ENCODE data around the gene SHISAL2A. TPM values are rescaled to one million over a fixed set of nuclear protein-coding genes. Genes with fewer than 3 reads are reported as not detected.
"Not testable (repeated sequence)": the region's sequence is repeated elsewhere in the genome, so short reads cannot be mapped to it uniquely, and the experiment has no call there.

SHISAL2A gene
- total RNA-seq, 1 donor from 2014 or later = not detected

DNA sequence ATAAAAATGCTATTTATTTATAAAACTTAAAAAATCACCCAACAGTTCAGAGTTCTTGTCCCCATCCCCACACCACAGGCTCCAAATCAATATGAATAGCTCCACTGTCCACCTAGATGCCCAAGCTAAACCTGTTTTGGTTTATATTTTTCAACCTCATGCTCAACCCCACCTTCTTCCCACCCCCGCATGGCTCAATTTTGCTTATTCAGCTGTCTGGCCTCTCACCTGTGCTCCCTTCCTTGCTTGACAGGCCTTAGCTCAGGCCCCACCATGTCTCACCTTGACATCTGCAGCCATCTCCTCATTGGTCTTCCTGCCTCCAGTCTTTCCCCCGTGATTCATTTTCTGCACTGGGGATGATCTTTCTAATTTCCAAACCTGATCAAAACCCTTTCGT lies 47.4 kb downstream of the SHISAL2A start:
- Histone ChIP-seq H3K36me3 (ENCODE audit: control insufficient read depth, insufficient read depth, low read length) (no peaks in the 10 kb centered on the region), H3K4me3 (ENCODE audit: low read depth, low read length) (no peak overlapping the region), H3K27me3 (ENCODE audit: control insufficient read depth, insufficient read depth, low read length) (no peaks in the 10 kb centered on the region)
- DNase-seq (ENCODE audit: low read depth) (no peak), FAIRE-seq (no peak)
- TF ChIP-seq, protein P1, sequence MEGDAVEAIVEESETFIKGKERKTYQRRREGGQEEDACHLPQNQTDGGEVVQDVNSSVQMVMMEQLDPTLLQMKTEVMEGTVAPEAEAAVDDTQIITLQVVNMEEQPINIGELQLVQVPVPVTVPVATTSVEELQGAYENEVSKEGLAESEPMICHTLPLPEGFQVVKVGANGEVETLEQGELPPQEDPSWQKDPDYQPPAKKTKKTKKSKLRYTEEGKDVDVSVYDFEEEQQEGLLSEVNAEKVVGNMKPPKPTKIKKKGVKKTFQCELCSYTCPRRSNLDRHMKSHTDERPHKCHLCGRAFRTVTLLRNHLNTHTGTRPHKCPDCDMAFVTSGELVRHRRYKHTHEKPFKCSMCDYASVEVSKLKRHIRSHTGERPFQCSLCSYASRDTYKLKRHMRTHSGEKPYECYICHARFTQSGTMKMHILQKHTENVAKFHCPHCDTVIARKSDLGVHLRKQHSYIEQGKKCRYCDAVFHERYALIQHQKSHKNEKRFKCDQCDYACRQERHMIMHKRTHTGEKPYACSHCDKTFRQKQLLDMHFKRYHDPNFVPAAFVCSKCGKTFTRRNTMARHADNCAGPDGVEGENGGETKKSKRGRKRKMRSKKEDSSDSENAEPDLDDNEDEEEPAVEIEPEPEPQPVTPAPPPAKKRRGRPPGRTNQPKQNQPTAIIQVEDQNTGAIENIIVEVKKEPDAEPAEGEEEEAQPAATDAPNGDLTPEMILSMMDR (IDR thresholded peaks at IDR 0.05; ENCODE audit: insufficient read depth, low read length, severe bottlenecking) = no peak

DNA sequence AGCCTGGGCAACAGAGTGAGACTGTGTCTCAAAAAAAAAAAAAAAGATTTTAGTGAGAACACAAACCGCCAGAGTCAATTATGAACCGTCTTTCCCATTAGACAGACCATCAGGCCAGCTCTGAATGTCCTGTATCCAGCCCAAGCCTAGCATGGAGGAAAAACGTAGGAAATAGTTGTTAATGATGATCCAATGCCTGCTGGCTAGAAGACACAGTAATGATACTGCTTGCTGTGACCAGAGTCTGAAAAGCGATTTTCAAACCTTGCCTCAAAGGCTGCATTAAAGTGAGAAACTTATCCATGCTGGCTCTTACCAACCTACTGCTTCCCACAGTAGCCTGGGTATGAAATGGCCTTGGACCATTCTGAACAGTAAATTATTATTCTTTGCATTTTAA lies 48.2 kb downstream of the SHISAL2A start:
- no peak overlapping the region for H3K4me3 ChIP-seq (ENCODE audit: low read depth, low read length)
- FAIRE-seq (no peak), DNase-seq (ENCODE audit: low read depth) (no peak)
- no peaks in the 10 kb centered on the region for H3K36me3 ChIP-seq (ENCODE audit: control insufficient read depth, insufficient read depth, low read length)
- TF ChIP-seq, protein P1 (IDR thresholded peaks at IDR 0.05; ENCODE audit: insufficient read depth, low read length, severe bottlenecking) = no peak
- H3K27me3 ChIP-seq (ENCODE audit: control insufficient read depth, insufficient read depth, low read length) = no peaks in the 10 kb centered on the region

DNA sequence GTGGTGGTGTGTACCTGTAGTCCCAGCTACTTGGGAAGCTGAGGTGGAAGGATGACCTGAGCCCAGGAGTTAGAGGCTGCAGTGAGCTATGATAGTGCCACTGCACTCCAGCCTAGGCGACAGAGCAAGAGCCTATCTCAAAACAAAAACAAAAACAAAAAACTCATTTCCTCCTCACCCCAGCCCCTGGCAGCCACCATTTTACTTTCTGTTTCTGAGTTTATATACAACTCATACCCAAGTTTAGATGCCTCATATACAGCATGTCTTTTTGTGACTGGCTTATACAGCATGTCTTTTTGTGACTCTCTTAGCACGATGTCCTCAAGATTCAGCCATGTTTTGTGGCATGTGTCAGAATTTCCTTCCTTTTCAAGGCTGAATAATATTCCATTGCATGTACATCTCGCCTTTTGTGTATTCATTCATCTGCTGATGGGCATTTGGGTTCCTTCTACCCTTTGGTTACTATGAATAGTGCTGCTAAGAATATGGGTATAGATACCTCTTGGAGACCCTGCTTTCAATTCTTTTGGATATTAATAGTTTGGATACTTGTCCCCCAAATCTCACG lies 50.5 kb downstream of the SHISAL2A start:
- FAIRE-seq = no peak
- Histone ChIP-seq H3K36me3 (ENCODE audit: control insufficient read depth, insufficient read depth, low read length) (peaks cover 2% of the 10 kb centered on the region), H3K4me3 (ENCODE audit: low read depth, low read length) (no peak overlapping the region), H3K27me3 (ENCODE audit: control insufficient read depth, insufficient read depth, low read length) (no peaks in the 10 kb centered on the region)
- DNase-seq (ENCODE audit: low read depth) = no peak
- TF ChIP-seq, protein P1 (IDR thresholded peaks at IDR 0.05; ENCODE audit: insufficient read depth, low read length, severe bottlenecking) = no peak

DNA sequence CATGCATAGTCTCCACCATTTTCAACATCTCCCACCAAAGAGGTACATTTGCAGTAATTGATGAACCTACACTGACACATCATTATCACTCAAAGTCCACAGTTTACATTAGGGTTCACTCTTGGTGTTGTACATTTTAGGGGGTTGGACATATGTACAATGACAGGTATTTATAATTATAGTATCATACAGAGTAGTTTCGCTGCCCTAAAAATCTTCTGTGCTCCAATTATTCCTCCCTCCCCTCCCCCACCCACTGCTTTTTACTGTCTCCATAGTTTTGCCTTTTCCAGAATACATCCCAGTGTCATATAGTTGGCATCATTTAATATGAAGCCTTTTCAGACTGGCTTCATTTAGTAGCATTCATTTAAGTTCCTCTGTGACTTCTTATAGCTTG lies 51.6 kb downstream of the SHISAL2A start:
- peaks cover 4% of the 10 kb centered on the region for H3K36me3 ChIP-seq (ENCODE audit: control insufficient read depth, insufficient read depth, low read length)
- FAIRE-seq = no peak

DNA sequence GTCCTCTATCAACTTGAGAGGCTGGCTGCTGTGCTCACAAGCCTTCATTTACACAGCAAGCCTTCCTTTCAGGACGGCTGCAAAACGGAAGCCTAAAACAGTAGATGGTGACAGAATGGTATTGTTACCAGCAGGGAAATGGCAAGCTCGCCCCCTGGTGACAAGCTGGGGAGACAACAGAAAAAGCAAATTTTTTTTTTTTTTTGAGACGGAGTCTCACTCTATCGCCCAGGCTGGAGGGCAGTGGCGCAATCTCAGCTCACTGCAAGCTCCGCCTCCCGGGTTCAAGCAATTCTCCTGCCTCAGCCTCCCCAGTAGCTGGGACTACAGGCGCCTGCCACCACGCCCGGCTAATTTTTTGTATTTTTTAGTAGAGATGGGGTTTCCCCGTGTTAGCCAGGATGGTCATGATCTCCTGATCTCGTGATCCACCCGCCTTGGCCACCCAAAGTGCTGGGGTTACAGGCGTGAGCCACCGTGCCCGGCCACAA lies 53.3 kb downstream of the SHISAL2A start:
- TF ChIP-seq, protein P1 (IDR thresholded peaks at IDR 0.05; ENCODE audit: insufficient read depth, low read length, severe bottlenecking) = peak; percentile 66
- H3K4me3 ChIP-seq (ENCODE audit: low read depth, low read length); H3K36me3 ChIP-seq (ENCODE audit: control insufficient read depth, insufficient read depth, low read length); FAIRE-seq; H3K27me3 ChIP-seq (ENCODE audit: control insufficient read depth, insufficient read depth, low read length): not testable (repeated sequence)
- DNase-seq (ENCODE audit: low read depth) = peak; percentile 54

More for the DNA sequence above, 51.6 kb downstream of the SHISAL2A start:
- Histone ChIP-seq H3K4me3 (ENCODE audit: low read depth, low read length) (no peak overlapping the region), H3K27me3 (ENCODE audit: control insufficient read depth, insufficient read depth, low read length) (no peaks in the 10 kb centered on the region)
- no peak for DNase-seq (ENCODE audit: low read depth)
- TF ChIP-seq, protein P1 (IDR thresholded peaks at IDR 0.05; ENCODE audit: insufficient read depth, low read length, severe bottlenecking) = no peak

DNA sequence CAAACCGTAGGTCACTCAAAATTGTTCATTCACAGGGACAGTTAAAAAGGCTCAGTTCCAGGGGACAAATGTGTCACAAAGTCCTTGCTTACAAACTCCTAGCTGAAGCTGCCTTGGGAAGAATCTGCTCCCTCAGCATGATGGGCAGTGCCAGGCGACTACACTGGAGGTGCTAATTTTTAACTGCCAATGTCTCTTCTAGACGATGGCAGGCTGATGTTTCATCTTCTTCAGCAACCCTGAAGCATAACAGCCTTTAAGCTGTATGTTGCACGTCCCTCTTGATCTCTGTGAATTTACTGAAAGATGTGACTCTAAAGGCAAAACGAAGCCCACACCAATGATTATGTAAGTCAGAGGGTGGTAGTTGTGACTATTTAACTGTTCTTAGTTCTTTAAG lies 53.9 kb downstream of the SHISAL2A start:
- DNase-seq (ENCODE audit: low read depth) = no peak
- FAIRE-seq = no peak
- peaks cover 6% of the 10 kb centered on the region for H3K36me3 ChIP-seq (ENCODE audit: control insufficient read depth, insufficient read depth, low read length)
- H3K27me3 ChIP-seq (ENCODE audit: control insufficient read depth, insufficient read depth, low read length) = no peaks in the 10 kb centered on the region
- no peak overlapping the region for H3K4me3 ChIP-seq (ENCODE audit: low read depth, low read length)
- TF ChIP-seq, protein P1 (IDR thresholded peaks at IDR 0.05; ENCODE audit: insufficient read depth, low read length, severe bottlenecking) = no peak

Measured in bronchial epithelial cell (primary cell).